ENCODE data around the gene CMBL.
"Not testable (repeated sequence)": the region's sequence is repeated elsewhere in the genome, so short reads cannot be mapped to it uniquely, and the experiment has no call there.

Gene CMBL

GRCh38 chr5:10286162-10286861 is 21.4 kb downstream of the CMBL start:
- TF ChIP-seq CTCF (IDR thresholded peaks at IDR 0.05; ENCODE audit: low read depth, low read length) = no peak
- in situ Hi-C loops (cut with HindIII; ENCODE audit: low sequenced_read_pairs) = no loop called here
- no peak overlapping the region for H3K4me3 ChIP-seq (ENCODE audit: low read depth, low read length)
- no peak for DNase-seq (ENCODE audit: low read depth, low spot score)

- in situ Hi-C loops (cut with HindIII; ENCODE audit: low sequenced_read_pairs) = not testable (repeated sequence)
- peak; percentile 30 for DNase-seq (ENCODE audit: low read depth, low spot score)
Measured at GRCh38 chr5:10285362-10285761, 22.3 kb downstream of the CMBL start.

GRCh38 chr5:10283927-10284635 is 23.6 kb downstream of the CMBL start:
- no peak overlapping the region for H3K4me3 ChIP-seq (ENCODE audit: low read depth, low read length)
- in situ Hi-C loops (cut with HindIII; ENCODE audit: low sequenced_read_pairs) = no loop called here
- peak; percentile 98 for TF ChIP-seq CTCF (IDR thresholded peaks at IDR 0.05; ENCODE audit: low read depth, low read length)
- peak; percentile 75 for DNase-seq (ENCODE audit: low read depth, low spot score)

More at GRCh38 chr5:10285362-10285761, 22.3 kb downstream of the CMBL start:
- H3K4me3 ChIP-seq (ENCODE audit: low read depth, low read length) = not testable (repeated sequence)

- H3K4me3 ChIP-seq (ENCODE audit: low read depth, low read length) = no peak overlapping the region
- no peak for TF ChIP-seq CTCF (IDR thresholded peaks at IDR 0.05; ENCODE audit: low read depth, low read length)
- in situ Hi-C loops (cut with HindIII; ENCODE audit: low sequenced_read_pairs) = no loop called here
- no peak for DNase-seq (ENCODE audit: low read depth, low spot score)
Measured at GRCh38 chr5:10279925-10280720, 27.6 kb downstream of the CMBL start.

- no peak overlapping the region for H3K4me3 ChIP-seq (ENCODE audit: low read depth, low read length)
- in situ Hi-C loops (cut with HindIII; ENCODE audit: low sequenced_read_pairs) = no loop called here
- no peak for TF ChIP-seq CTCF (IDR thresholded peaks at IDR 0.05; ENCODE audit: low read depth, low read length)
- no peak for DNase-seq (ENCODE audit: low read depth, low spot score)
Measured at GRCh38 chr5:10279328-10279727, 28.4 kb downstream of the CMBL start.

GRCh38 chr5:10278658-10279279 is 28.9 kb downstream of the CMBL start:
- no peak overlapping the region for H3K4me3 ChIP-seq (ENCODE audit: low read depth, low read length)
- in situ Hi-C loops (cut with HindIII; ENCODE audit: low sequenced_read_pairs) = no loop called here
- TF ChIP-seq CTCF (IDR thresholded peaks at IDR 0.05; ENCODE audit: low read depth, low read length) = no peak
- DNase-seq (ENCODE audit: low read depth, low spot score) = no peak

Measured in astrocyte of the spinal cord (primary cell).